ENCODE data around the gene TPST1.
"Not testable (repeated sequence)": the region's sequence is repeated elsewhere in the genome, so short reads cannot be mapped to it uniquely, and the experiment has no call there.

TPST1 gene

DNA sequence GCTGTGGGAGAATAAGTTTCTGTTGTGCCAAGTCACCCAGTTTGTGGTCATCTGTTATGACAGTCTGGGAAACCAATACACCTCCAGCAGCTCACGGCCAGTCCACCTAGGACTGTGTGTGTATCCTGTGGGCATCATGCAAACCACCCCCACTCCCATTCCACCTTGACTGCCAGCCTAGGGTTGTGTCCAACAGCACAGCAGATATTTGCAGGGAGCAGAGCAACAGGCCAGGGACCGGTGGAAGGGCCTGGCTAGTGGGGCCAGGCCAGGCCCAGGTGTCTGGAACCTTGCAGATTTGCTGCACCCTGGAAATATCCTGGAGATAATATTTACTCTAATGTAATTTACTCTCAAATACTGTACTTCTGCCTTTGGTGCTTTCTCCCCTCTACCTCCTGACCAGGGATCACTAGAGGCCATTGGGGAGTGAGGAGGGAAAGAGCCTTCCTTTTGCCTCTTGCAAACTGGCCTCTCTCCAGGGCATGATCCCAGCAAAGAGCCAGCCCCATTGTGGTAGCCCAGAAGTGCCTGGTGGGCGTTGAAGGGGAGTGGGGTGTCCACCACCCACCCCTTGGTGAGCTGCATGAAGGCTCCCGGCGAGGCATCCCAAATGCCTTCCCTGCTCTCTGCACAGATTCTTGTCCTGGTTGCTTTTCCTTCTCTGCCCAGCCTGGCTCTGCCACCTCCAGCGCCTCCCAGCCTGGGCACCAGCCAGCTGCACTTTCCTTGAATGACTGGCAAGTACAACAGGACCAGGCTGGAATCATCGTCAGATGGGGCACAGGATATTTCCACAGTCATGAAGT, 15.2 kb upstream of the TPST1 start:
- DNase-seq: no peak

- no peak for DNase-seq
Observed at GRCh38 chr7:66190504-66190857, 14.7 kb upstream of the TPST1 start.

- no peak for DNase-seq
Observed at GRCh38 chr7:66193146-66193725, 11.9 kb upstream of the TPST1 start.

- no peak for DNase-seq
Observed at GRCh38 chr7:66198469-66198868, 6.7 kb upstream of the TPST1 start.

DNA sequence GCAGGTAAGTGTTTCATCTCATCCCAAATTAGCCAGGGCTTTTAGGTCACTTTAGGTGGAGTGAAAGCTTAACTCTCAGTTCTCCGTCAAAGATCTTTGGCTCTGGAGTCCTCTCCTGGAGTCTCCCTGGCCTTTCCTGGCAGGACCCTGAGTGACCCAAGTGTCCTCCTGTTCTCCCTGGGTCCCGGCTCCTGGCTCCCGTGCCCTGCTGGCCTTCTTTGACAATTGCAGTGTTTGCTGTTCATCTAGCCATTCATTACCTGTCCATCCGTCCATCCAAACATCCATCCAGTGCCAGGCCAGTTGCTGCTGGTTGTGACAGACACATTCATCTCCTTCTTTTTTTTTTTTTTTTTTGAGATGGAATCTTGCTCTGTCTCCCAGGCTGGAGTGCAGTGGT, 6.2 kb upstream of the TPST1 start:
- no peak for DNase-seq

DNA sequence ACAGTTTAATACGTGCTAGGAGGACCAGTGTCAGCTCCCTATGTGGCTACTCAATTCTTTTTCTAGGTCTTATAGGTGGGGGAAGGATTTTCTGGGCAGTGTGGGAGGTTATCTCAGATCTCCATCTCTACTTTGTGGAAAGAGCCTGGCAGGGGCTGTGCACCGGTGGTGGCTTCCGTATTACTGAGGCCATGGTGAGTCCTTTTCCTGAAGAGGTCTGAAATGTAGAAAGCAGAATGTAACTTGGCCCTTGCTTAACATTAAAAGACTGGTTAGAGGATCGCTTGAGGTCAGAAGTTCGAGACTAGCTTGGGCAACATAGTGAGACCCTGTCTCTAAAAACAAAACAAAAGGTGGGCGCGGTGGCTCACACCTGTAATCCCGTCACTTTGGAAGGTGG, 2.7 kb upstream of the TPST1 start:
- DNase-seq: no peak

DNA sequence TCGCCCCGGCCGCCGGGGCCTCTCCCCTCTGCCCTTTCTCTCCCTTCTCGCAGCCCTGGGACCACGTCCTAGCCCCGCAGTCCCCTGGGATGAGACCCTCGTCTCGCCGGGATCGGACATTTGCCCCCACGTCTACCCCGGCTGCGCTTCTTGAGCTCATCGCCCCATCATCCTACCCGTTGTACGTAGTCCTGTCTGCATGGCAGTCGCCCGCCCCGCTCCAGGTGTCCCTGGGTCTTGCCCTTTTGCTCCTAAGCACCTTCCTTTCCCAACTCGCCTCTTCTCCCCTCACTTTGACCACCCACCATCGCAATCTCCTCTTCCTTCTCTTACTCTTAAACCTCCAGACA, 582 bp downstream of the TPST1 start:
- DNase-seq: no peak

DNA sequence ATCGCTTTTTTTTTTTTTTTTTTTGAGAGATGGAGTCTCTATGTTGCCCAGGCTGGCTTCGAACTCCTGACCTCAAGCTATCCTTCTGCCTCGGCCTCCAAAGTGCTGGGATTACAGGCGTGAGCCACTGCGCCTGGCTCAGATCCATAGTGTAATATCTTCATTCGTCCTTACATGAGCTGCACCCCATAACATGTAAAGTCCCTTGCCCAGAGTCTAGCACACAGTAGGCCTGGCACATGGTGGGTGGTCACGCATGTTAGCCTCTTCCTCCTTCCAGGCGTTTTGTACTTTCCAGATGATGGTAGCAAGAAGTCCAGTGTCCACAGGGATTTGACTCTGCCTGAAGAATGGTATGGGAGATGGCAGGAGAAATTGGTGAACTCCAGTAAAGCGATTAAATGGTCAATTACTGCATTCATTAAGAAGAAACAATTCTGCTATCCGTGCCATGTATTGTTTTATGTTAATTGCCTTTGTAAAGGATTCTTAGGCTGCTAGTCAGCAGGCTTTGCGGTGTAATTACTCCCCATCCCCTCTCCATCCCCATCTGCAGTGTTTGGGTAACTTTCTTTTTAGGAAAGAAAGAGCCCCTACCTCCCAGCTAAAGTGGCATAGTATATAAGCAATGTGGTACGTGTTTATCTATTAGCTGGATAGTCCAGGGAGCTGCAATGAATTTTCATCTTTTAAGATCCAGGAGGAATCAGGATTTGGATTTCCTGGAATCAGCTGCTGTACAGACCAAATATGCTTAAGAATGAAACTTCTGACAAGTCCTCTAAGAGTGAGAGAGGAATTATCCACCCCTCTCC, 1.2 kb downstream of the TPST1 start:
- no peak for DNase-seq

GRCh38 chr7:66206934-66207240, 1.8 kb downstream of the TPST1 start:
- no peak for DNase-seq

DNA sequence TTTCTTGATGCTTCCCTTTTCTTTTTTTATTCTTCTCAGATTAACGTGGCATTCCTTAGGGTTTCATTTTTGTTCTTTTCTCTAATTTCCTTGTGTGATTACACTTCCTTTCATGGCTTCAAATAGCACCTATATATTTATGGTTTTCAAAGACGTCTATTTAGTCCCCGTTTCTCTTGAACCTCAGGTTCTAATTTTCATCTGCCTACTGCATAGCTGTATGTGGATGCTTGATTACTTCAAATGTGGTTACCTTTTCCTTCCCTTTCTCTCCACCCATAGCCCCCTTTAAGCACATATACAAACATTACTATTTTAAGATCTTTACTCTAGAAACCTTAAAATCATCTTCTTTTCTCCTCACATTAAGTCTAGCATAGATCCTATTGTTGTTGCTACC, 2.4 kb downstream of the TPST1 start:
- DNase-seq: no peak

GRCh38 chr7:66211429-66211828, 6.3 kb downstream of the TPST1 start:
- DNase-seq: no peak

- no peak for DNase-seq
Observed at GRCh38 chr7:66213637-66214036, 8.5 kb downstream of the TPST1 start.

DNA sequence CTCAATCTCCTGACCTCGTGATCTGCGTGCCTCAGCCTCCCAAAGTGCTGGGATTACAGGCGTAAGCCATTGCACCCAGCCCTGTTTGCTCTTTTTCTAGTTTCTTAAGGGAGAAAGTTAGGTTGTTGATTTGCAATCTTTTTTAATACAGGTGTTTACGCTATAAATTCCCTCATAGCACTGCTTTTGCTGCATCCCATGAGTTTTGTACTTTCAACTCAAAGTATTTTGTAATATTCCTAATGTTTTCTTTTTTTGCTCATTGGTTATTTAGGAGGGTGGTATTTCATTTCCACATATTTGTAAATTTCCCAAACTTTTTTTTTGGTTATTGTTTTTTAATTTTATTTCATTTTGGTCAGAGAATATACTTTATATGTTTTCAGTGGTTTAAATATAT, 11.6 kb downstream of the TPST1 start:
- DNase-seq: no peak

DNA sequence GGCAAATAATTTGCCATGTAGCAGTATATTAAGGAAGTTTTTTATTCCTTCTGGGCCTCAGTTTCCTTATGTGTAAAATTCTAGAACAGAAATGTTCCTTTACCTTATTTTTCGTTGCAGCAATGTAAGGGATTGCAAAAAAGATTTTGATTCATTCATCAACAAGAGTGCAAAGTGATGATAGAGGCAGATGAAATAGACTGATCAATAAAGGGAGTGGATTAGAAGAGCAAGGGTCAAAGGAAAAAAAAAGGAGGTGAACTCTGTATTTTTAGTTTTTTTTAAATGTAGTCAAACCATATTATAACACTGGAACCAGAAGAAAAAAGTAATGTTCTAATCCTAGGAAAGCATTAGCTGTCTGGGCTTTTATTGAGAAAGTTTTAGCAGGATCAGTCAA, 14.7 kb downstream of the TPST1 start:
- DNase-seq: no peak

DNA sequence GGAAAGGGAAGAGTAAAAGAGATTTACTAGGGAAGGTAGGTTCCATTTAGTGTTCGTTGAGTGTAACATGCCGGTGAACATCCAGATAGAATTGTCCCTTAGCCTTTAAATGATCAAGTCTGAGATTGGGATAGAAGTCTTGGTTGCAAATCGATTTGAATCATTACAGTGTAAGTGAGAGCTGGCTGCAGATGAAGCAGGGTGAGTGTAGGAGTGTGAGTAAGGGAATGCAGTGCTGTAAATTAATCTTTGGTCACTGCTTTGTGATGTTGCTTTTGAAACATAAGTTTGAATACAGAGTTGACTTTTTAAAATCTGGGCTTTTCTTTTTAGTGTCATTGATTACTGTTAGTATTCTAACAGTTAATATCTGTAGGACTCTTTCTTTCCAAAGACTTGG, 16.3 kb downstream of the TPST1 start:
- DNase-seq: no peak

- no peak for DNase-seq
Observed at GRCh38 chr7:66227808-66228207, 22.7 kb downstream of the TPST1 start.

- not testable (repeated sequence) for DNase-seq
Observed at GRCh38 chr7:66231326-66232216, 26.4 kb downstream of the TPST1 start.

DNA sequence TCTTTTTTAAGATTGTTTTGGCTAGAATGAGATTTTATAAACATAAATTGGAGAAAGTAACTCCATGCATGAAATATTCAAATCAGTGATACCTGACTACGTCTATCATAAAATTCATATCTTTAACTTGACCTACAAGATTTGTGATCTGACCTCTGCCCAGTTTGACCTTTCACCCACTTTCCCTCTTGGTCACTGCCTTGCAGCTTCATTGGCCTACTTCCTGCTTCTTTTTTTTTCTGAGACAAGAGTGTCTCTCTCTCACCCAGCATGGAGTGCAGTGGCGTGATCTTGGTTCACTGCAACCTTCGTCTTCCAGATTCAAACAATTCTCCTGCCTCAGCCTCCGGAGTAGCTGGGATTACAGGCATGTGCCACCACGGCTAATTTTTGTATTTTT, 28.5 kb downstream of the TPST1 start:
- DNase-seq: no peak

DNA sequence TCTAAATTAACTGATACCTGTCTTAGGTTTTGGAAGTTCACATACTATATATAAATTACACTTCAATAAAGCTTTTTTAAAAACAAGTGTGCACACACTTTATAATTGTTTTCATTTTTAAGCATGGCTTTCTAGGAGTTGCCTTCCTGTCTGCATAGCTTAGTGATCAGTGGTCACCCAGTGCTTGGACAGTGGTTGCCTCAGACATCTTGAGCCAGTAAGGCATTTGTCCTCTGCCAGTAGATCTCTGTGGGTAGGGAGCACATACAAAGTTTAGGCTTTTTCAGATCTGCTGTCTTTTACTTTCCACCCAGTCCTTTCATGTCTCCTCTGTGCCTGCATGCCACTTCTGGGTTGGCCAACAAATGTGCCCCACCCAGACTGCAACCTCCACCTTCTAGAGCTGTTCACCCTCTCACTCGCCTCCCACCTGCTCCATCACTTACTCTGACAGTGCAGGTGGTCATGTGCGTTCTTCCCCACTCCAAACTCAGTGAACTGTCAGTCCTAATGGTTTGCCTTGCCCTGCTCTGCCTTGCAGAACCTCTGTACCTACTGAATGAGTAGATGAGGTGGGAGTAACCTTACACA, 31.7 kb downstream of the TPST1 start:
- DNase-seq: no peak

- DNase-seq: no peak
Observed at GRCh38 chr7:66237906-66238772, 33.0 kb downstream of the TPST1 start.

- DNase-seq: no peak
Observed at GRCh38 chr7:66238773-66239466, 33.8 kb downstream of the TPST1 start.

Measured in NCI-H1105 treated with DMSO at 0.1 percent for 48 hours (cell line).